Stimulated activated CD8-positive, alpha-beta memory T cell treated with anti-CD3 and anti-CD28 coated beads, Interleukin-4, amount 100 ng/mL, for 24 hours (primary cell): ENCODE measurements around the gene HOXA1.
A peak's percentile ranks its signal among the peaks of the same experiment; 100 is the strongest.

Source experiments
- DNase-seq: peaks from one replicate; pipeline ENCODE4 v3.0.0-alpha.2; 2020; ENCODE audit warnings: low read depth

The HOXA1 gene

GRCh38 chr7:27131390-27131819 lies 35.6 kb upstream of the HOXA1 start:
- no peak for DNase-seq

GRCh38 chr7:27130540-27131389 lies 35.0 kb upstream of the HOXA1 start, which contains the start of gene HOXA4:
Gene HOXA4, minus strand, starts transcription at chr7:27130757. Its CDS starts 24 bp downstream, at chr7:27130733.
- DNase-seq = peak; percentile 69

GRCh38 chr7:27129729-27130539 lies 34.1 kb upstream of the HOXA1 start:
- no peak for DNase-seq

GRCh38 chr7:27128776-27129728 lies 33.3 kb upstream of the HOXA1 start:
- no peak for DNase-seq

GRCh38 chr7:27128034-27128433 lies 32.2 kb upstream of the HOXA1 start:
- DNase-seq = no peak

DNA sequence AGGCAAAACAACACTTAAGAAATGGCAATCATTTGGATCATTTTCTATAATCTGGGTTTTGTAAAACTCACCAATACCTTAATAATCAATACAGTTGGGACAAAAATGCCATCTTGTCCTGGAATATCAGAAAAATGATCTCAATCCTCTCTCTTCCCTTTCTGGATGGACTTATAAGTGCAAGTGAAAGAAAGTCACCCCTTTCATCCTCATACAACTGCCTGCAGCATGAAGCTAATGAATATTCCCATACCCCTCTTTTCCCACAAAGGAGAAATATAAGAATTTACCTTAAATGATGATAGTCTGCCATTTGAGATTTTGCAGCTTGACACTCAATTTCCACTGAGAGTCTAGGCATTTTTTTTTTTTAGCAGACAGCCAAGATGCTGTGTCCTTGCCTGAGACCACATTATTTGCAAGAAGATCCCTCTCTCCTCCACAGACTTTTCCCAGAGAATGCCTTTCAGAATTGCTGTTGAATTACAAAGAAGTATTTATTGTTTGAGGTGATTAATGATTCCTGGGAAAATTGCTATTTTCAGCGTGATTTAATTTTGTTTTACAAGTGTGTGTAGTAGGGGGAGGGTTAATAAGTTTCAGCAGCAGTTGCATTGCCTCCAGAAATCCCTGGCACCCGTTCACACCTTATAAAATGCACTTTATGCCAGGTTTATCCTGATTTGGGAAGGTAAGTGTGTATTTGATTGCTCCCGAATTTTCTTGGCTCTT lies 31.0 kb upstream of the HOXA1 start:
- DNase-seq = no peak

- DNase-seq = no peak
Observed at GRCh38 chr7:27125986-27126394, 30.2 kb upstream of the HOXA1 start.

GRCh38 chr7:27124902-27125689 lies 29.3 kb upstream of the HOXA1 start:
- DNase-seq = no peak

DNA sequence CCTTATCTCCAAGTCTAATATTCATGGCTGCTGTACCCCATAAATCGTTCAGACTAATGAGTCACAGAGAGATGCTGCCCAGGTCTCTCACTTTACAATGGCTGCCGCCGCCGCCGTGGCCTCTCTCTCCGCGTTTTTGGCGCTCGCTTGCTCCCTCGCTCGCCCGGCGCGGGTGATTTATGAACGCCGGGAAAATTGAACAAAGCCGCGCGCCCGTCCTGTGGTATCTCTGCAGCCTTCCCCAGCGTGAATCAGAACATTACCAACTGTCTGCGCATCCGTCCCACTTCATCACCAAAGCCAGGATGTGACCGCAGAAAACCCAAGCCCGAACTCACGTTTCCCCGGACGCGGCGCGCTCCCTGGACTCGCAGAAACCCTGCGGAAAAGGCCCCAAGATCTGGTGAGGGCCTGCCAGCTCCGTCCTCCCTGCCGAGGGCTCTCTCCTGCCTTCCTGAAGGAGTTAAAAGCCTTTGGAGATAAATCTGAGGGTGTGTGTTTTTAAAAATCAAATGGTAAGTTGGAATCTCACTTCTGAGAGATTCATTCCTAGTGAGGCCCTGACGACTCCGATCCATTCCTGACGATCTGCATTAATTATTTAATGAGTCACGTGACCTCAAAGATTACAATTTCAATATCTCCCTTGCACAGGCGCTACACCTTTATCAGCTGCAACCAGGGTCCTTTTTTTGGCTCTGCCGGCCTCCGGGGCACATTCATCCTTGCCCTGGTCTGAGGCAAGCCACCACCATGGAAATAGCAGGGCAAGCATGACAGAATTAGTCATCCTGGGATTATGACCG lies 28.5 kb upstream of the HOXA1 start:
- no peak for DNase-seq

- DNase-seq = no peak
Observed at GRCh38 chr7:27123477-27124053, 27.8 kb upstream of the HOXA1 start.

DNA sequence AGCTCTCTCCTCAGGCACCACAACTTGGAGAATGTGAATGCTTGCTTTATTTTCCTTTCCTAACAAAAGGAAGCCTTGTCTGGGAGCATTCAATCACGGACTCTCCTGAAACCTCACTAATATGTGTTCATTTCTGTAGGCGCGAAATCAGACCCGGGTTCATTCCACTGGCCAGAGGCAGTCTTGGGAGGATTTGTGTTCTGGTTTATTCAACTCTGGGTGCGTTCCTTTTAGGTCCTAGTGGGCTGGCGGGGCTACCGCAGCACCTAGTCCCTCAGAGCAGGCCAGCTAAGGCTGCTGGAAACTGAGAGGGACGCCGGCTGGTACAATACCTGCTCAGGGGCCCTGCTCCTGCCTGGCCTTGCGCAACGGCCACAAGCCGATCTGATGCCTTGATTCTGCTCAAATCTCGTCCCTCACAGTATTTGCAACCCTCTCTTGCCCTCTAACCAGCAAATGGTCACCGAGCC lies 27.2 kb upstream of the HOXA1 start:
- DNase-seq = no peak

- DNase-seq = no peak
Observed at GRCh38 chr7:27122077-27122910, 26.5 kb upstream of the HOXA1 start.

GRCh38 chr7:27121684-27122076 lies 25.9 kb upstream of the HOXA1 start:
- no peak for DNase-seq

- no peak for DNase-seq
Observed at GRCh38 chr7:27119412-27119911, 23.7 kb upstream of the HOXA1 start.

DNA sequence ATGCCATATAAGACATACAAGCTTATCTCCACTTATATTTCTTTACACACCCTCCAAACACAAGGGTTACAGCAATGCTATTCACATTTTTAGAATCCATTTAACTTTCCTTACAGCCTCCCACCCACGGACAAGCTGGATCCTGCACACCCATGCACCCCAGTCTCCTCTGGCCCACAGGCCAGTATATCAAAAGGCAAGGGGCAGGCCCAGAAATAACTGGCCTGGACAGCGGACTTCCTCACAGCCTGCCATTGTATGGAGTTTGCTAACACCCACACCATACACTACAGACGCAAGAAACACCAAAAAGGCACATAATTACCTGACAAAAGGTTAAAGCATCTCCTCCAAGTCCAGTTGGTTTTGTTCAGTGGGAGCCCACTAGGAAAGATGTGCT lies 22.8 kb upstream of the HOXA1 start:
- DNase-seq = no peak

DNA sequence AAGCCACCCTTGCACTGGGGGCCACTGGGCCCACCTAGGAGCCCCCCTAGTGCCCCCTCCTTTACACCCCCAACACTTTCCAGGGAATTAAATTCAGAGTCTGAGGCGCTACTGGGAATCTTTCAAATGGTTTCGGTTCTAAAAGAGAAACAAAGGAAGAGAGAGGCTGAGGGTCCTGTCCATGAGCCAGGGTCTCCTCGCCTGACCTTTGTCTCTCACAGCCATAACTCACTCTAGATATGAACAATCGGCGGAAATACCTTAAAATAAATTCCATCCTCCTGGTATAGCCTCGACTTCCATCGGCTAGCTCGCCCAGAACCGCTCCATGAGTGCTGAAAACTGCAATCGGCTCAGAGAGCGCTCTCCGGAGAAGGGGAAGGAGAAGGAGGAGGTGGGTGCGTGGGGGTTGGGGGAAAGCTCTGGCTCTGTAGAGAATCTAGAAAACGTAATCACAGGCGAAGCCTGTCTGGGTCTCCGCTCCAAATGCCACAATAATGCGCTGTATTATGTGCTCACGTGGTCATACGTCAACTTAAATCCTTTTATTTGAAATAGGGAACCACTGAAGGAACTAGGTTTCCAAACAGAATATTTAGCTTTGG lies 22.2 kb upstream of the HOXA1 start:
- no peak for DNase-seq
